SH-SY5Y (cell line): ENCODE data around the gene RAP1B.

Source experiments
- GATA2 ChIP-seq: IDR thresholded peaks from 2 replicates; pipeline ENCODE4 v1.6.1; 2011; ENCODE audit warnings: mild to moderate bottlenecking, low read depth, low read length
- GATA3 ChIP-seq: IDR thresholded peaks from 2 replicates; pipeline ENCODE4 v1.6.1; 2011; ENCODE audit warnings: low read depth, mild to moderate bottlenecking, low read length, moderate library complexity

The RAP1B gene

DNA sequence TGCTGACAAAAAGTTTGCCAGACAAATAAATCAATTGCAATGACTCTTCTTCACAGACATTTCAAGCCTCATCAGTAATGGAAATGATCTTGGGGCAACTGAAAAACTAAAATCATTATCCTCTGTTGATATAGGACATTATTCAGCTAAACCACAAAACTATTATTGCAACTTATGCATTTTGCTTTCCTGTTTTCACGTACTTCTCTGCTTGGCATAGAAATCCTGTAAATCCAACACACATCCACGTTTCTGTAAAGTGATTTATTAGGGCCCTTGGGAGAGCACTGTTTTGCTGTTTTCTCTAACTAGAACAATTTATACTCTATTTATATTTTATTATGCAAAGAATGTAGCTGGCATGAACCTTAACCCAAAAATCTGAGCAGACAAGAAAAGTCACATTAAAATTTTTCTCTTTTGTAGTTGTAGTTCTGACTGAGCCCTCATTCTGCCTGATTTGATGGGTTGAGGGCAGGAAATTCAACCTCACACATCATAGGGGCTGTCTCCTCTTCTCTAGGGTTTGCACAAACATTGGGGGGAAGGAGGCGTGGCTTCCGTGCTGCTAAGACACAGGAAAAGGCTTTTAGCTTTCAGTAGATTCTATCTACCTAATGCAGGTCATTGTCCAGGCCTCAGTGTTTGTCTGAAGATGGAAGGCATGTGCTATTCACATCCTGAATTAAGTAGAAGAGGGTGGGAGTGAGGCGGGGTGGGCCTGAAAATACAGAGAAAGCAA, 64.6 kb downstream of the RAP1B start:
- no peak for TF ChIP-seq GATA3
- no peak for TF ChIP-seq GATA2

DNA sequence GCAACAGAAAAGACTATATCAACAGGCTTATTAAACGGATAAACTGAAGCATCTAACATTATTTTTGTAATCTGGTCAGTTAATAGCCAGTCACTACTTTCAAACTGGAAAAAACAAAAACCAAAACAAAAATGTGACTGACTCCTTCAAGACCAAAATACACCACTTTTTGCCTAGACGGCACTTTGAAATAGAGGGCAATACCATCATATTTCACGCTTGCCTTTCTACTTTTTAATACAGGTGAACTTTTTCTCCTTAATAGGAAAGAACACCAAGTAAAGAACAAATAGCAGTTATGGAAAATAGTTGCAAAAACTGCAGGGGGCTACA, 75.5 kb downstream of the RAP1B start:
- TF ChIP-seq GATA3 (no peak), GATA2 (no peak)

DNA sequence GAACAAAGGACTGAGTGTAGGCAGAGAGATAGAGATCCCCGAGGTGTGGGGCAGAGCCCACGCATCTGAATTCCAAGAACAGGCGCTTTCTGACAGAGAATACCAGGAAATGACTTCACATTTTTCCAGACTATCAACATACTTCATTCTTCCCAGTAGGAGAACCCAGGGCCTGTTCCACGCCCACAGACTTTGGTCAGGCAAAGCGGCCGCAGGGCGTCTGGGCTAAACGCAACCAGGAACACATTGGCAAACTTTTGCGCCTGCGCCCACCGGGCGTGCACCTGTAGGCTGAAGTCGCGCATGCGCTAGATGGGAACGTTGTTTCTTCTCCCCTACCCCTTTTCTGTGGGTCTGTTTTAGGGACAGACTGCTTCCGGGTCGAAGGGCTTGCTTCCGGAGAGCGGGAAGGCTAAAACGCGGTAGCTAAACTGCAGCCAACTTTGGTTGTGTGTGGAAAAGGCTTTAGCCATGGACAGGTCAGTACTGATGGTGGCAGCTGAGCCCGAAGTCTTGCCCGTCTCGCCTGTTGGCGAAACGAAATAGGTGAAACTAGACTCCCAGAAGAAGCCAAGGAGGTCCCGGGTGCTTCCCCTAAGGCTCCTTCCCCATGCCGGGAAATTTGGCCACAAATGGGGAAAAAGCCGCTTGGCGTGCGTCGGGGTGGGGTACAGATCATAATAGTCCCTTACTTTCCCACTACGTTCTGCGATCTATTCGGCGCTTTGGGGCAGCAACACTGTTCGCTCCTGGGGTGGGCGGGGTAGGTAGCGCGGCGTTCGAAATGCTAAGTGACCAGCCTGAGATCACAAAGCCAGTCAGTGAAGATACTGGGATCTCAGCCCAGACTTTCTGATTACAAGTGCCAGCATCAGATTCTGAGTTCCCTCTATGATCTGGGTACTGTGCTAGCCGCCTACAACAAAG, 76.2 kb downstream of the RAP1B start, which contains the start of gene NUP107:
TSS of gene NUP107 (plus strand) at position 384 of the 927 bp plus-strand sequence. CDS start at position 472, 88 bp downstream.
- TF ChIP-seq GATA3: no peak
- no peak for TF ChIP-seq GATA2

DNA sequence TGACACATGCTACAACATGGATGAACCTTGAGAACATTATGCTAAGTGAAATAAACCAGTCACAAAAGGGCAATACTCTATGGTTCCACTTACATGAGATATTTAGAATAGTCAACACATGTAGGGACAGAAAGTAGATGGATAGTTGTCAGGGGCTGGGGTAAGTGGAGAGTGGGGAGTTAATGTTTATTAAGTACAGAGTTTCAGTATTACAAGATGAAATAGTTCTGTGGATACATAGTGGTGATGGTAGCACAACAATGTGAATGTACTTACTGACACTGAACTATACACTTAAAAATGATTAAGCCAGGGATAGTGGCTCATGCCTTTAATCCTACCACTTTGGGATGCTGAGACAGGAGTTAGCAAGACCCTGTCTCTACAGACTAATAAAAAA, 84.8 kb downstream of the RAP1B start:
- TF ChIP-seq GATA2 (no peak), GATA3 (no peak)

GRCh38 chr12:68699486-68699885, 88.8 kb downstream of the RAP1B start:
- no peak for TF ChIP-seq GATA2
- no peak for TF ChIP-seq GATA3
